Duodenal mucosa (tissue), 2 donors: ENCODE results near the gene VCL.
"Not testable (repeated sequence)": the region's sequence is repeated elsewhere in the genome, so short reads cannot be mapped to it uniquely, and the experiment has no call there.

Experiments
- H3K27ac ChIP-seq: one replicate; pipeline ENCODE4 v1.7.0; 2013; ENCODE audit warnings: low read depth, low read length
- H3K27me3 ChIP-seq, 2 donors: one replicate each; pipeline ENCODE4 v1.7.0; 2013; ENCODE audit warnings: low read length in 2 of 2, control low read depth in 1 of 2; ENCODE audit not compliant: insufficient read depth in 2 of 2, control insufficient read depth in 1 of 2
- H3K36me3 ChIP-seq, 2 donors: one replicate each; pipeline ENCODE4 v1.7.0; 2013; ENCODE audit warnings: low read length in 2 of 2, control low read depth in 1 of 2; ENCODE audit not compliant: insufficient read depth in 2 of 2, control insufficient read depth in 1 of 2
- H3K4me1 ChIP-seq, 2 donors: one replicate each; pipeline ENCODE4 v1.7.0; 2013; ENCODE audit warnings: low read length in 2 of 2, control low read depth in 1 of 2; ENCODE audit not compliant: insufficient read depth in 2 of 2, control insufficient read depth in 1 of 2
- H3K4me3 ChIP-seq, 2 donors: one replicate each; pipeline ENCODE4 v1.7.0; 2013; ENCODE audit warnings: low read length in 2 of 2, low read depth in 1 of 2
- H3K9ac ChIP-seq, 2 donors: one replicate each; pipeline ENCODE4 v1.7.0; 2013; ENCODE audit warnings: low read length in 2 of 2, low read depth in 1 of 2
- H3K9me3 ChIP-seq, 2 donors: one replicate each; pipeline ENCODE4 v1.7.0; 2013; ENCODE audit warnings: low read length in 2 of 2, control low read depth in 1 of 2; ENCODE audit not compliant: control insufficient read depth in 1 of 2

Gene VCL

GRCh38 chr10:74137992-74138391 lies 140.1 kb downstream of the VCL start:
- Histone ChIP-seq H3K4me3 (no peak overlapping the region), H3K27me3 (no peaks in the 10 kb centered on the region), H3K9ac (no peak overlapping the region), H3K4me1 (no peaks in the 10 kb centered on the region), H3K27ac (no peak overlapping the region), H3K9me3 (no peaks in the 10 kb centered on the region), H3K36me3 (peaks cover 19 to 55% of the 10 kb centered on the region in 2 donors)

DNA sequence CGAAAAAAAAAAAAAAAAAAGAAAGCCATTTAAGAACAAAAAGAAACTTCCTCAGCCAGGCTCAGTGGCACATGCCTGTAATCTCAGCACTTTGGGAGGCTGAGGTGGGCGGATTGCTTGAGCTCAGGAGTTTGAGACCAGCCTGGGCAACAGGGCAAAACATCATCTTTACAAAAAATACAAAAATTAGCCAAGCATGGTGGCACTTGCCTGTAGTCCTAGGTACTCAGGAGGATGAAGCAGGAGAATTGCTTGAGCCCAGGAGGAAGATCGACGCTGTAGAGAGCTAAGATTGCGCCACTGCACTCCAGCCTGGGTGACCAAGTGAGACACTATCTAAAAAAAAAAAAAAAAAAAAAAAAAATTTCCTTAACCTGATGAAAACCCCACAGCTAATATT lies 140.7 kb downstream of the VCL start:
- H3K9me3 ChIP-seq, H3K27ac ChIP-seq: not testable (repeated sequence)
- peaks cover 19 to 49% of the 10 kb centered on the region in 2 donors for H3K36me3 ChIP-seq

GRCh38 chr10:74139981-74140380 lies 142.1 kb downstream of the VCL start:
- H3K9ac ChIP-seq: no peak overlapping the region
- no peaks in the 10 kb centered on the region for H3K4me1 ChIP-seq
- H3K9me3 ChIP-seq: no peaks in the 10 kb centered on the region
- H3K27ac ChIP-seq: no peak overlapping the region
- H3K36me3 ChIP-seq: peaks cover 13 to 38% of the 10 kb centered on the region in 2 donors
- H3K27me3 ChIP-seq: no peaks in the 10 kb centered on the region
- H3K4me3 ChIP-seq: no peak overlapping the region

More for the DNA sequence above, 140.7 kb downstream of the VCL start:
- not testable (repeated sequence) for H3K9ac ChIP-seq, H3K4me1 ChIP-seq, H3K27me3 ChIP-seq, H3K4me3 ChIP-seq

DNA sequence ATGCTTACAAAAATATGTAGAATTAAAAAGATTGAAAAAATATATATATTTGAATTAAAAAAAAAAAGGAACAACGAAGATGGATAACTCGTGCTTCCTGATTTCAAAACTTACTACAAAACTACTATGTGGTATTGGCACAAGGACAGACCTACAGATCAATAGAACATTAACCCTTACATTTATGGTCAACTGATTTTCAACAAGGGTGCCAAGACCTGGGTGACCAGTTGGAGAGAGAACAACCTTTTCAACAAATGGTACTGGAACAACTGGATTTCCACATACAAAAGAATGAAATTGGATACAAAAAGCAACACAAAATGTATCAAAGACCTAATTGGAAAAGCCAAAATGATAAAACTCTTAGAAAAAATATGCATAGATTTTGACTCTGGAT lies 142.6 kb downstream of the VCL start:
- H3K27ac ChIP-seq: no peak overlapping the region
- H3K9me3 ChIP-seq: no peaks in the 10 kb centered on the region
- H3K36me3 ChIP-seq: peaks cover 10 to 34% of the 10 kb centered on the region in 2 donors
- no peak overlapping the region for H3K9ac ChIP-seq
- H3K4me1 ChIP-seq: no peaks in the 10 kb centered on the region
- no peak overlapping the region for H3K4me3 ChIP-seq
- H3K27me3 ChIP-seq: no peaks in the 10 kb centered on the region

DNA sequence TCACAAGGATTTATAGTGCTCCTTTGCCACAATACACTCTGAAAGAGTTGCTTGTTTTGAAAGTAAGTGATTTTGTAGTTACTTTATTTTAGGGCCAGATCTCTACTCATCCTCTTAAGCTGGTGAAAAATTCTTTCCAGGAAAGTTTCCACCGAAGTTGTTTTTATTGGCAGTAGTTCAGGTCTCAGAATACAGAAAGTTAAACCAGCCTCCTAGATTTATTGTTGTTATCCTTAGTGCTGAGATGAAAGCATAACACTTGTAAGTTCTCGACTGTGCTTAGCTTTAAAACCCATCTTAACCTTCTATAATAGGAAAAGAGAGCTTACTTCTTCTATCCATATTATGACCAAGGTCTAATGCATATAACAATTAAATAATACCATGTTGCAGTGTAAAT lies 147.2 kb downstream of the VCL start:
- H3K36me3 ChIP-seq: peaks cover 4% of the 10 kb centered on the region in 2 donors
- no peaks in the 10 kb centered on the region for H3K9me3 ChIP-seq
- no peak overlapping the region for H3K27ac ChIP-seq
- H3K4me1 ChIP-seq: peaks cover 7 to 9% of the 10 kb centered on the region in 2 donors
- H3K4me3 ChIP-seq: no peak overlapping the region
- no peaks in the 10 kb centered on the region for H3K27me3 ChIP-seq
- no peak overlapping the region for H3K9ac ChIP-seq

DNA sequence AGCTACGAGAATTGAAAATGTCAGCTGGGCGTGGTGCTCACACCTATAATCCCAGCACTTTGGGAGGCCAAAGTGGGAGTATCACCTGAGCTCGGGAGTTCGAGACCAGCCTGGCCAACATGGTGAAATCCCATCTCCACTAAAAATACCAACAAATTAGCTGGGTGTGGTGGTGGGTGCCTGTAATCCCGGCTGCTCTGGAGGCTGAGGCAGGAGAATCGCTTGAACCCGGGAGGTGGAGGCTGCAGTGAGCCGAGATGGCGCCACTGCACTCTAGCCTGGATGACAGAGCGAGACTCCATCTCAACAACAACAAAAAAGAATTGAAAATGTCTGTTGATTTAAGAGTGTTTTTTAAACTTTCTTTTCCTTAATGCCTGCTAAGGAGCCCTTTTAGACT lies 149.1 kb downstream of the VCL start:
- H3K9me3 ChIP-seq, H3K9ac ChIP-seq, H3K27ac ChIP-seq, H3K36me3 ChIP-seq, H3K4me3 ChIP-seq, H3K27me3 ChIP-seq: not testable (repeated sequence)
- H3K4me1 ChIP-seq: peaks cover 10 to 15% of the 10 kb centered on the region in 2 donors

GRCh38 chr10:74150204-74150989 lies 152.5 kb downstream of the VCL start, which contains the start of gene AP3M1:
Gene AP3M1, minus strand, starts transcription at chr10:74150828. Its CDS starts 12,449 bp downstream, at chr10:74138379.
- Histone ChIP-seq H3K9ac (peak within 1 kb of the TSS; percentile 87 to 92), H3K9me3 (no peaks in the 10 kb centered on the region), H3K27me3 (no peaks in the 10 kb centered on the region), H3K27ac (peak within 1 kb of the TSS; percentile 86), H3K36me3 (peaks cover 4% of the 10 kb centered on the region in 2 donors), H3K4me3 (peak within 1 kb of the TSS; percentile 92 to 100), H3K4me1 (peaks cover 17 to 23% of the 10 kb centered on the region in 2 donors)

- Histone ChIP-seq H3K9me3 (no peaks in the 10 kb centered on the region), H3K36me3 (peaks cover 4% of the 10 kb centered on the region in 2 donors), H3K4me3 (peak within 1 kb of the TSS; percentile 92 to 100), H3K27ac (peak within 1 kb of the TSS; percentile 86), H3K4me1 (peaks cover 17 to 23% of the 10 kb centered on the region in 2 donors), H3K9ac (peak within 1 kb of the TSS; percentile 87 to 92), H3K27me3 (no peaks in the 10 kb centered on the region)
Measured at GRCh38 chr10:74150990-74151878, 153.3 kb downstream of the VCL start, which contains the start of gene ADK. Gene ADK, plus strand, starts transcription at chr10:74151221. Its CDS starts 58 bp downstream, at chr10:74151279.

DNA sequence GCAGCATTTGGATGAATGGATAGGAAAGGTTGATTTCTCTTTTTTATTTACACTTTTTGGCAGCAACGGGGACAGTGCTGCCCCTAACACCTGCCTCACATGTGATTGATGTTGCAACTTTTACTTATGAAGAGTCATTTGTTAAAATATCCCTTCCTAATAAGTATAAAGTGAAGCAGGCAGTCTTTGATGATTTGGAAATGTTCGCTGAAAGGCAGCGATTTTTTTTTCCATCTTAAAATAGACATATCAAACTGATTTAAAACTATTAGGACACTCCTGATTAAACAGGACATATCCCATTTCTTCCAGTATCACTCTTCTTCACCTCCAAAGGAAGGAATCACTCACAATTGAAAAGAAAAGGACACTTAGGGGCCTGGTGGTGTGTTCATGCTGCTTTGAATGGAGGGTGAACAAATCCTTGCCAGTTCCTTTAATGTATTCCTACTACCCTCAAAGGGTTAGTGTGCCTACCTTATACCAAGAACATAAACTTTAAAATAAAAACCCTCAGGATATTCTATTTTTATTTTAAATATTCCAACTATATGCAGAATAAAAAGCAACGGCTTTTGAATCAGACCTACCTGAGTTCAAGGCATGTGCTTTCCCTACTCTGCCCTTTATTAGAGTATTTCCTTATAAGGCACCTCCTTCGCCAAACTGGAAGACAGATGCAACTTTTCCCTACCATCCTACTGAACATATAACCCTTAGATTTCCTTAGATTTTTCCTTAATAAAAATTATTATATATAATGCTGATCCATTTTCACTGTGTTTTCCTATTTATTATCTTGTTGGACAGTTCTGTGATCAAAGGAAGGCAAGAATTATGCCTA lies 154.2 kb downstream of the VCL start:
- H3K9me3 ChIP-seq: no peaks in the 10 kb centered on the region
- no peak overlapping the region for H3K27ac ChIP-seq
- peaks cover 17 to 23% of the 10 kb centered on the region in 2 donors for H3K4me1 ChIP-seq
- peaks cover 4% of the 10 kb centered on the region in 2 donors for H3K36me3 ChIP-seq
- peak overlapping the region; percentile 87 to 92 for H3K9ac ChIP-seq
- no peaks in the 10 kb centered on the region for H3K27me3 ChIP-seq
- H3K4me3 ChIP-seq: peak overlapping the region; percentile 92 to 100
